A673 (cell line): ENCODE results near the gene TMED5.

ENCODE experiments used
- CTCF ChIP-seq: fragments of 300-800, 200-600 bp; sonication (generic); conservative IDR thresholded peaks from 2 replicates; pipeline ENCODE4 v1.5.1; 2017; ENCODE audit warnings: low read depth, mild to moderate bottlenecking, antibody characterized with exemption, low read length, moderate library complexity, mixed read lengths
- EZH2 ChIP-seq: fragments of 200-600 bp; sonication (generic); IDR thresholded peaks from 2 replicates; pipeline ENCODE4 v1.6.1; 2017; ENCODE audit warnings: borderline replicate concordance, low read depth, mild to moderate bottlenecking, mixed read lengths, antibody characterized with exemption, low read length; ENCODE audit not compliant: poor library complexity, severe bottlenecking

DNA sequence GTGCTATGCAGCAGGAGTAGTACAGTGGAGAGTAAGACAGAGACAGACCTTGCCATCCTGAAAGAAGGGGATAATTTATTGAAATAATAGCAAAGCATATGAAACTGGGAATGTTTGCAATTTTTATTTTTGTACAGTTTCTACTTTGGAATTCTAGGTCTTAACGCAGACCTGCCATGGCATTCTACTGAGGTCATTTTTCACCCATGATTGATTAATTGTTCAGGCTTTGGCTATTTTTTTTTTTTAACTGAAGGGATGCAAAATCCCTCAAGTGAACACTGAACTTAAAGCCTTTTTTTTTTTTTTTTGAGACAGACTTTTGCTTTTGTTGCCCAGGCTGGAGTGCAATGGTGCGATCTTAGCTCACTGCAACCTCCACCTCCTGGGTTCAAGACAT is 74.0 kb downstream of the TMED5 start:
- no peak for TF ChIP-seq CTCF
- no peak for TF ChIP-seq EZH2
